Activated T-helper 2 cell treated with anti-CD3 and anti-CD28 coated beads, Interferon-gamma antibody, Interleukin-2, Interleukin-4, amounts not matched to agents 10 μg/mL and 5 μg/mL and 100 μg/mL, durations not matched to agents 14 hours and 24 hours and 36 hours (primary cell): ENCODE results near the gene MT1H. TPM values are rescaled to one million over a fixed set of nuclear protein-coding genes. Genes with fewer than 3 reads are reported as not detected.
A peak's percentile ranks its signal among the peaks of the same experiment; 100 is the strongest.

Experiments
- DNase-seq: peaks from one replicate; pipeline ENCODE4 v3.0.0; 2021; ENCODE audit warnings: low spot score
- H3K27ac Mint-ChIP-seq: one replicate; pipeline ENCODE4 v1.8.0; 2021; ENCODE audit warnings: mixed read lengths
- H3K27me3 Mint-ChIP-seq: one replicate; pipeline ENCODE4 v1.8.0; 2021; ENCODE audit warnings: low read depth, mixed read lengths
- H3K36me3 Mint-ChIP-seq: one replicate; pipeline ENCODE4 v1.8.0; 2021; ENCODE audit warnings: low read depth, mixed read lengths
- H3K4me1 Mint-ChIP-seq: one replicate; pipeline ENCODE4 v1.8.0; 2021; ENCODE audit warnings: low read depth, mixed read lengths
- H3K4me3 Mint-ChIP-seq: one replicate; pipeline ENCODE4 v1.8.0; 2021; ENCODE audit warnings: low read depth, mild to moderate bottlenecking, moderate library complexity, mixed read lengths
- H3K9me3 Mint-ChIP-seq: one replicate; pipeline ENCODE4 v1.8.0; 2021; ENCODE audit warnings: mixed read lengths
- intact Hi-C: fragments of 100-400 bp; cut with micrococcal nuclease; formaldehyde crosslinking; loops from one replicate; pipeline ENCODE4 v1.15.1; 2023
- total RNA-seq: library from RNA; stranded (reverse); gene quantifications from 2 replicates; pipeline ENCODE4 v1.2.3, GENCODE V29; 2022

MT1H gene
- total RNA-seq, 1 donor from 2014 or later, result not detected

GRCh38 chr16:56686758-56687157, 17.1 kb downstream of the MT1H start:
- Mint-ChIP-seq H3K4me3 (no peak overlapping the region), H3K27ac (no peak overlapping the region), H3K9me3 (no peaks in the 10 kb centered on the region), H3K4me1 (peaks cover 16% of the 10 kb centered on the region), H3K36me3 (peaks cover 4% of the 10 kb centered on the region), H3K27me3 (peaks cover 3% of the 10 kb centered on the region)
- DNase-seq, result no peak
- intact Hi-C loops, result no loop called here

GRCh38 chr16:56688762-56689161, 19.1 kb downstream of the MT1H start:
- DNase-seq, result no peak
- H3K27me3 Mint-ChIP-seq, result peaks cover 3% of the 10 kb centered on the region
- peaks cover 4% of the 10 kb centered on the region for H3K36me3 Mint-ChIP-seq
- no peaks in the 10 kb centered on the region for H3K9me3 Mint-ChIP-seq
- intact Hi-C loops, result no loop called here
- no peak overlapping the region for H3K4me3 Mint-ChIP-seq
- no peak overlapping the region for H3K27ac Mint-ChIP-seq
- H3K4me1 Mint-ChIP-seq, result peaks cover 3% of the 10 kb centered on the region

- Mint-ChIP-seq H3K36me3 (peaks cover 4% of the 10 kb centered on the region), H3K4me3 (no peak overlapping the region)
Observed at GRCh38 chr16:56689171-56689570, 19.6 kb downstream of the MT1H start.

GRCh38 chr16:56690420-56691122, 21.0 kb downstream of the MT1H start:
- Mint-ChIP-seq H3K27me3 (peaks cover 3% of the 10 kb centered on the region), H3K36me3 (peaks cover 4% of the 10 kb centered on the region), H3K4me3 (no peak overlapping the region), H3K4me1 (no peaks in the 10 kb centered on the region), H3K9me3 (no peaks in the 10 kb centered on the region), H3K27ac (no peak overlapping the region)
- intact Hi-C loops, result no loop called here
- no peak for DNase-seq

More at GRCh38 chr16:56689171-56689570, 19.6 kb downstream of the MT1H start:
- no peaks in the 10 kb centered on the region for H3K4me1 Mint-ChIP-seq
- H3K9me3 Mint-ChIP-seq, result no peaks in the 10 kb centered on the region
- peaks cover 3% of the 10 kb centered on the region for H3K27me3 Mint-ChIP-seq
- no peak for DNase-seq
- no peak overlapping the region for H3K27ac Mint-ChIP-seq
- intact Hi-C loops, result no loop called here

- H3K4me1 Mint-ChIP-seq, result no peaks in the 10 kb centered on the region
- H3K27ac Mint-ChIP-seq, result no peak overlapping the region
- H3K36me3 Mint-ChIP-seq, result no peaks in the 10 kb centered on the region
- intact Hi-C loops, result no loop called here
- H3K27me3 Mint-ChIP-seq, result peaks cover 3% of the 10 kb centered on the region
- no peaks in the 10 kb centered on the region for H3K9me3 Mint-ChIP-seq
- H3K4me3 Mint-ChIP-seq, result no peak overlapping the region
- no peak for DNase-seq
Observed at GRCh38 chr16:56691885-56692284, 22.3 kb downstream of the MT1H start.

GRCh38 chr16:56695246-56695645, 25.6 kb downstream of the MT1H start:
- H3K4me3 Mint-ChIP-seq, result no peak overlapping the region

GRCh38 chr16:56697456-56698155, 28.0 kb downstream of the MT1H start:
- H3K27me3 Mint-ChIP-seq, result no peaks in the 10 kb centered on the region
- intact Hi-C loops, result no loop called here
- H3K4me3 Mint-ChIP-seq, result no peak overlapping the region
- peaks cover 9% of the 10 kb centered on the region for H3K4me1 Mint-ChIP-seq
- H3K27ac Mint-ChIP-seq, result no peak overlapping the region
- H3K9me3 Mint-ChIP-seq, result no peaks in the 10 kb centered on the region
- no peaks in the 10 kb centered on the region for H3K36me3 Mint-ChIP-seq
- no peak for DNase-seq

More at GRCh38 chr16:56695246-56695645, 25.6 kb downstream of the MT1H start:
- intact Hi-C loops, result no loop called here
- Mint-ChIP-seq H3K9me3 (no peaks in the 10 kb centered on the region), H3K27me3 (no peaks in the 10 kb centered on the region), H3K27ac (no peak overlapping the region), H3K4me1 (no peaks in the 10 kb centered on the region), H3K36me3 (no peaks in the 10 kb centered on the region)
- no peak for DNase-seq

GRCh38 chr16:56700195-56700594, 30.6 kb downstream of the MT1H start:
- Mint-ChIP-seq H3K9me3 (no peaks in the 10 kb centered on the region), H3K27me3 (no peaks in the 10 kb centered on the region), H3K4me1 (peaks cover 9% of the 10 kb centered on the region), H3K4me3 (no peak overlapping the region), H3K27ac (no peak overlapping the region), H3K36me3 (no peaks in the 10 kb centered on the region)
- no peak for DNase-seq
- intact Hi-C loops, result no loop called here

GRCh38 chr16:56700631-56701030, 31.0 kb downstream of the MT1H start:
- no peaks in the 10 kb centered on the region for H3K27me3 Mint-ChIP-seq
- no peak overlapping the region for H3K27ac Mint-ChIP-seq
- H3K36me3 Mint-ChIP-seq, result no peaks in the 10 kb centered on the region
- DNase-seq, result no peak
- H3K4me3 Mint-ChIP-seq, result no peak overlapping the region
- H3K4me1 Mint-ChIP-seq, result peaks cover 11% of the 10 kb centered on the region
- no peaks in the 10 kb centered on the region for H3K9me3 Mint-ChIP-seq
- intact Hi-C loops, result no loop called here

- Mint-ChIP-seq H3K4me3 (no peak overlapping the region), H3K27me3 (no peaks in the 10 kb centered on the region), H3K27ac (no peak overlapping the region), H3K9me3 (no peaks in the 10 kb centered on the region), H3K36me3 (no peaks in the 10 kb centered on the region), H3K4me1 (peaks cover 12% of the 10 kb centered on the region)
- no peak for DNase-seq
- intact Hi-C loops, result no loop called here
Observed at GRCh38 chr16:56701534-56701933, 31.9 kb downstream of the MT1H start.

- Mint-ChIP-seq H3K4me1 (peaks cover 12% of the 10 kb centered on the region), H3K36me3 (no peaks in the 10 kb centered on the region), H3K27me3 (no peaks in the 10 kb centered on the region), H3K27ac (no peak overlapping the region), H3K9me3 (no peaks in the 10 kb centered on the region), H3K4me3 (no peak overlapping the region)
- no peak for DNase-seq
- intact Hi-C loops, result loop anchor here (1.0 to 2.0 kb wide), 7 partner anchors 20 to 188 kb away; partner anchors contain the start of genes MT1X and NUP93
Observed at GRCh38 chr16:56702836-56703235, 33.2 kb downstream of the MT1H start.

- no peak for DNase-seq
- no peak overlapping the region for H3K4me3 Mint-ChIP-seq
- no peaks in the 10 kb centered on the region for H3K36me3 Mint-ChIP-seq
- intact Hi-C loops, result no loop called here
- H3K27me3 Mint-ChIP-seq, result peaks cover 1% of the 10 kb centered on the region
- no peaks in the 10 kb centered on the region for H3K9me3 Mint-ChIP-seq
- H3K27ac Mint-ChIP-seq, result peak overlapping the region; percentile 14
- H3K4me1 Mint-ChIP-seq, result peaks cover 21% of the 10 kb centered on the region
Observed at GRCh38 chr16:56708525-56709442, 39.2 kb downstream of the MT1H start.
